Stimulated activated naive B cell treated with anti-CD40 and anti-IgM and Interleukin-4, amounts not matched to agents 10 μg/mL and 1 μg/mL and 100 μg/mL, for 72 hours (primary cell): ENCODE measurements around the gene PRKD2.
A peak's percentile ranks its signal among the peaks of the same experiment; 100 is the strongest.

Source experiments
- ATAC-seq, 2 donors: fragments of 150-1000 bp; cut with Tn5 transposase; replicated peaks; 2 replicates each; pipeline ENCODE4 v1.10.0; 2021; ENCODE audit warnings: moderate library complexity in 1 of 2
- DNase-seq: peaks from one replicate; pipeline ENCODE4 v3.0.0; 2021
- H3K27ac Mint-ChIP-seq: one replicate; pipeline ENCODE4 v1.8.0; 2022; ENCODE audit warnings: mild to moderate bottlenecking, mixed read lengths
- H3K27me3 Mint-ChIP-seq, 2 donors: one replicate each; pipeline ENCODE4 v1.8.0; 2022; ENCODE audit warnings: mixed read lengths in 2 of 2
- H3K36me3 Mint-ChIP-seq, 2 donors: one replicate each; pipeline ENCODE4 v1.8.0; 2022; ENCODE audit warnings: mixed read lengths in 2 of 2, mild to moderate bottlenecking in 1 of 2
- H3K4me1 Mint-ChIP-seq, 2 donors: one replicate each; pipeline ENCODE4 v1.8.0; 2022; ENCODE audit warnings: mixed read lengths in 2 of 2, mild to moderate bottlenecking in 1 of 2
- H3K4me3 Mint-ChIP-seq, 2 donors: one replicate each; pipeline ENCODE4 v1.8.0; 2022; ENCODE audit warnings: mild to moderate bottlenecking in 2 of 2, mixed read lengths in 2 of 2, moderate library complexity in 1 of 2
- H3K9me3 Mint-ChIP-seq, 2 donors: one replicate each; pipeline ENCODE4 v1.8.0; 2022; ENCODE audit warnings: mixed read lengths in 2 of 2, mild to moderate bottlenecking in 1 of 2

PRKD2 gene

GRCh38 chr19:46696052-46696451 lies 20.9 kb downstream of the PRKD2 start:
- Mint-ChIP-seq H3K36me3 (peaks cover 56 to 75% of the 10 kb centered on the region in 2 donors), H3K4me1 (peaks cover 6 to 7% of the 10 kb centered on the region in 2 donors), H3K4me3 (no peak overlapping the region), H3K9me3 (no peaks in the 10 kb centered on the region), H3K27ac (peak overlapping the region; percentile 75), H3K27me3 (no peaks in the 10 kb centered on the region)
- DNase-seq (no peak), ATAC-seq (no peak)

- Mint-ChIP-seq H3K9me3 (no peaks in the 10 kb centered on the region), H3K27ac (no peak overlapping the region), H3K36me3 (peaks cover 62 to 81% of the 10 kb centered on the region in 2 donors), H3K4me3 (no peak overlapping the region), H3K4me1 (peaks cover 6 to 7% of the 10 kb centered on the region in 2 donors), H3K27me3 (no peaks in the 10 kb centered on the region)
- ATAC-seq, result no peak
- DNase-seq, result no peak
Observed at GRCh38 chr19:46693760-46694159, 23.2 kb downstream of the PRKD2 start.

- DNase-seq (no peak), ATAC-seq (no peak)
- Mint-ChIP-seq H3K27ac (peak overlapping the region; percentile 73), H3K4me1 (peaks cover 6 to 7% of the 10 kb centered on the region in 2 donors), H3K27me3 (no peaks in the 10 kb centered on the region), H3K9me3 (no peaks in the 10 kb centered on the region), H3K4me3 (no peak overlapping the region), H3K36me3 (peaks cover 62 to 77% of the 10 kb centered on the region in 2 donors)
Observed at GRCh38 chr19:46692918-46693722, 23.8 kb downstream of the PRKD2 start.

GRCh38 chr19:46691948-46692347 lies 25.0 kb downstream of the PRKD2 start:
- H3K27me3 Mint-ChIP-seq, result no peaks in the 10 kb centered on the region
- peaks cover 6 to 7% of the 10 kb centered on the region in 2 donors for H3K4me1 Mint-ChIP-seq
- H3K27ac Mint-ChIP-seq, result peak overlapping the region; percentile 6
- no peak for ATAC-seq
- DNase-seq, result no peak
- H3K4me3 Mint-ChIP-seq, result no peak overlapping the region
- no peaks in the 10 kb centered on the region for H3K9me3 Mint-ChIP-seq
- peaks cover 60 to 66% of the 10 kb centered on the region in 2 donors for H3K36me3 Mint-ChIP-seq

- Mint-ChIP-seq H3K9me3 (no peaks in the 10 kb centered on the region), H3K4me3 (no peak overlapping the region), H3K4me1 (peaks cover 7 to 12% of the 10 kb centered on the region in 2 donors), H3K27ac (peak overlapping the region; percentile 62), H3K36me3 (peaks cover 57 to 59% of the 10 kb centered on the region in 2 donors), H3K27me3 (no peaks in the 10 kb centered on the region)
- DNase-seq (no peak), ATAC-seq (no peak)
Observed at GRCh38 chr19:46691104-46691503, 25.8 kb downstream of the PRKD2 start.

GRCh38 chr19:46689358-46689757 lies 27.6 kb downstream of the PRKD2 start:
- no peaks in the 10 kb centered on the region for H3K27me3 Mint-ChIP-seq
- no peak overlapping the region for H3K27ac Mint-ChIP-seq
- DNase-seq, result no peak
- no peak for ATAC-seq
- H3K36me3 Mint-ChIP-seq, result peaks cover 56 to 57% of the 10 kb centered on the region in 2 donors
- peaks cover 6 to 13% of the 10 kb centered on the region in 2 donors for H3K4me1 Mint-ChIP-seq
- H3K9me3 Mint-ChIP-seq, result no peaks in the 10 kb centered on the region
- no peak overlapping the region for H3K4me3 Mint-ChIP-seq

GRCh38 chr19:46687438-46688145 lies 29.3 kb downstream of the PRKD2 start:
- H3K36me3 Mint-ChIP-seq, result peaks cover 46 to 53% of the 10 kb centered on the region in 2 donors
- H3K4me3 Mint-ChIP-seq, result no peak overlapping the region
- ATAC-seq, result no peak

GRCh38 chr19:46685189-46685588 lies 31.7 kb downstream of the PRKD2 start:
- DNase-seq (no peak), ATAC-seq (no peak)
- Mint-ChIP-seq H3K27me3 (no peaks in the 10 kb centered on the region), H3K9me3 (no peaks in the 10 kb centered on the region), H3K27ac (peak overlapping the region; percentile 20), H3K4me1 (peaks cover 2 to 7% of the 10 kb centered on the region in 2 donors), H3K4me3 (no peak overlapping the region), H3K36me3 (peaks cover 30 to 33% of the 10 kb centered on the region in 2 donors)

More at GRCh38 chr19:46687438-46688145, 29.3 kb downstream of the PRKD2 start:
- no peak for DNase-seq
- Mint-ChIP-seq H3K4me1 (peaks cover 4 to 8% of the 10 kb centered on the region in 2 donors), H3K27me3 (no peaks in the 10 kb centered on the region), H3K27ac (peak overlapping the region; percentile 60), H3K9me3 (no peaks in the 10 kb centered on the region)

- Mint-ChIP-seq H3K4me1 (peaks cover 5 to 16% of the 10 kb centered on the region in 2 donors), H3K36me3 (peaks cover 51 to 61% of the 10 kb centered on the region in 2 donors), H3K27ac (peak overlapping the region; percentile 81), H3K9me3 (no peaks in the 10 kb centered on the region), H3K27me3 (no peaks in the 10 kb centered on the region), H3K4me3 (no peak overlapping the region)
- DNase-seq (peak; percentile 51), ATAC-seq (peak; percentile 92)
Observed at GRCh38 chr19:46678110-46678732, 38.7 kb downstream of the PRKD2 start.

GRCh38 chr19:46674416-46675178 lies 42.3 kb downstream of the PRKD2 start:
- no peaks in the 10 kb centered on the region for H3K27me3 Mint-ChIP-seq
- H3K4me1 Mint-ChIP-seq, result peaks cover 5 to 16% of the 10 kb centered on the region in 2 donors
- DNase-seq, result no peak
- no peaks in the 10 kb centered on the region for H3K9me3 Mint-ChIP-seq
- H3K27ac Mint-ChIP-seq, result peak overlapping the region; percentile 59
- H3K4me3 Mint-ChIP-seq, result no peak overlapping the region
- ATAC-seq, result peak in 1 of 2 donors; percentile 38
- peaks cover 53 to 67% of the 10 kb centered on the region in 2 donors for H3K36me3 Mint-ChIP-seq

GRCh38 chr19:46670813-46671212 lies 46.1 kb downstream of the PRKD2 start:
- Mint-ChIP-seq H3K36me3 (peaks cover 30 to 40% of the 10 kb centered on the region in 2 donors), H3K4me3 (no peak overlapping the region), H3K9me3 (no peaks in the 10 kb centered on the region), H3K4me1 (peaks cover 0 to 10% of the 10 kb centered on the region in 2 donors), H3K27ac (peak overlapping the region; percentile 39), H3K27me3 (no peaks in the 10 kb centered on the region)
- ATAC-seq, result no peak
- no peak for DNase-seq

GRCh38 chr19:46668662-46669061 lies 48.3 kb downstream of the PRKD2 start:
- no peaks in the 10 kb centered on the region for H3K9me3 Mint-ChIP-seq
- H3K36me3 Mint-ChIP-seq, result peaks cover 17 to 23% of the 10 kb centered on the region in 2 donors
- ATAC-seq (no peak), DNase-seq (no peak)
- no peak overlapping the region for H3K27ac Mint-ChIP-seq
- peaks cover 0 to 6% of the 10 kb centered on the region in 2 donors for H3K4me1 Mint-ChIP-seq
- no peak overlapping the region for H3K4me3 Mint-ChIP-seq
- H3K27me3 Mint-ChIP-seq, result peaks cover under 1% of the 10 kb centered on the region in 2 donors

GRCh38 chr19:46665072-46665471 lies 51.8 kb downstream of the PRKD2 start:
- peaks cover 0 to 1% of the 10 kb centered on the region in 2 donors for H3K36me3 Mint-ChIP-seq
- peaks cover 11% of the 10 kb centered on the region in 2 donors for H3K27me3 Mint-ChIP-seq
- peaks cover 5 to 12% of the 10 kb centered on the region in 2 donors for H3K4me1 Mint-ChIP-seq
- no peaks in the 10 kb centered on the region for H3K9me3 Mint-ChIP-seq
- H3K27ac Mint-ChIP-seq, result no peak overlapping the region
- DNase-seq (no peak), ATAC-seq (no peak)
- H3K4me3 Mint-ChIP-seq, result no peak overlapping the region
